ENCODE data around the gene DNASE1L3.

DNA sequence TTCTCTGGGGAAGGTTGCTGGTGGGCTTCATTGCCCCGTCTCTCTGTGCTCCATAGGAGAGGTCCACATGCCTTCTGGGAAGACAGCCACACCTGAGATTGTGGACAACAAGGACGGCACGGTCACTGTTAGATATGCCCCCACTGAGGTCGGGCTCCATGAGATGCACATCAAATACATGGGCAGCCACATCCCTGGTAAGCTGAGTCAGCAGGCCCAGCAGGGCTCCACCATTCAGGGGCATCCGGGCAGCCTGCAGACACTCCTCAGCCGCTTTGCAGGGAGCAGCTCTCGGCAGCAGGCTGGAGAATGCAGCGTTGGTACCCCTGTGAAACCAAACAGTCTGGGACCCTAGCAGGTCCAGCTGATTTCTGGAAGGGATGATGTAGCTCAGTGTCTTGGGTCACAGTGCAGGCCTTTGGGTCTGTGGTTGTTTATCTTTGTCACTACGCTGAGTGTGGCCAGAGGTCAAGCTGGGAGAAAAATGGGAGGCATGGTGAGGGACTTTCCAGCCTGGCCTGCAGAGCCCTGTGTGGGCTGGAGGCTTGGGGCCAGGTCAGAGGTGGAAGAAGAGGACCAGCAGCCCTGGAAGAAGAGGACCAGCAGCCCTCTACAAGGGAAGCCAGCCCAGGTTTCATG lies 67.2 kb downstream of the DNASE1L3 start:
- TF ChIP-seq, protein P1, sequence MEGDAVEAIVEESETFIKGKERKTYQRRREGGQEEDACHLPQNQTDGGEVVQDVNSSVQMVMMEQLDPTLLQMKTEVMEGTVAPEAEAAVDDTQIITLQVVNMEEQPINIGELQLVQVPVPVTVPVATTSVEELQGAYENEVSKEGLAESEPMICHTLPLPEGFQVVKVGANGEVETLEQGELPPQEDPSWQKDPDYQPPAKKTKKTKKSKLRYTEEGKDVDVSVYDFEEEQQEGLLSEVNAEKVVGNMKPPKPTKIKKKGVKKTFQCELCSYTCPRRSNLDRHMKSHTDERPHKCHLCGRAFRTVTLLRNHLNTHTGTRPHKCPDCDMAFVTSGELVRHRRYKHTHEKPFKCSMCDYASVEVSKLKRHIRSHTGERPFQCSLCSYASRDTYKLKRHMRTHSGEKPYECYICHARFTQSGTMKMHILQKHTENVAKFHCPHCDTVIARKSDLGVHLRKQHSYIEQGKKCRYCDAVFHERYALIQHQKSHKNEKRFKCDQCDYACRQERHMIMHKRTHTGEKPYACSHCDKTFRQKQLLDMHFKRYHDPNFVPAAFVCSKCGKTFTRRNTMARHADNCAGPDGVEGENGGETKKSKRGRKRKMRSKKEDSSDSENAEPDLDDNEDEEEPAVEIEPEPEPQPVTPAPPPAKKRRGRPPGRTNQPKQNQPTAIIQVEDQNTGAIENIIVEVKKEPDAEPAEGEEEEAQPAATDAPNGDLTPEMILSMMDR (conservative IDR thresholded peaks at IDR 0.05 in 1 of 2, IDR thresholded peaks at IDR 0.05 in 1 of 2; ENCODE audit: low read depth in 1 of 2, low read length in 2 of 2), result no peak
- no peak for TF ChIP-seq EZH2 (IDR thresholded peaks at IDR 0.05; ENCODE audit: low read length, missing control alignments)

Measured in fibroblast of lung (primary cell).